Measurements from ENCODE around the gene GLRX3.

The GLRX3 gene

DNA sequence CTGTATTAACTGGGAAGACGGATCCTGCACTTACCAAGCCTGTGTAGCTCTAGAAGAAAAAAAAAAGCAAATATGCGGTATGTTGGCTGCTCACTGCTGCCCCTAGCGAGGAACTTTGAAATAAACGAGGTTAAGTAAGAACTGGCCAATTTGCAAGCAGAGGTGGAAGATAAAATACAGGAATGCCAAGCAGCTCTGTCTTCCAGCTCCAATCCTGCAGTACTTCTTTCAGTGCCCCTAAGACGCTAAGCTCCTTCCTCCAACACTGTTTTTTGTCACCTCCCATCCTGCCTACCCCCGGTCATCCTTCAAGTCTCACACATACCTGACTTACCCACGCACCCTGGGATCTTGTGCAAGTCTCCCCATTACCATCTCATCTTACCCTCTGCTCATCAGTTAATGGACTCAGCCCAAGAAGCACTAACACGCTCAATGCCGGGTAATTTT, 26.4 kb upstream of the GLRX3 start:
- TF ChIP-seq SIN3A (IDR thresholded peaks at IDR 0.05; ENCODE audit: borderline replicate concordance, insufficient read depth, low read length) (no peak), POLR2AphosphoS5 (IDR thresholded peaks at IDR 0.05; ENCODE audit: low read depth, low read length) (no peak), REST (IDR thresholded peaks at IDR 0.05; ENCODE audit: insufficient read depth in 1 of 2, low read depth in 2 of 2, low read length in 2 of 2) (no peak), FOXP2 (optimal IDR thresholded peaks at IDR 0.05; ENCODE audit: borderline replicate concordance, extremely low read depth, extremely low read length, insufficient read depth) (no peak), TAF1 (IDR thresholded peaks at IDR 0.05; ENCODE audit: borderline replicate concordance, insufficient read depth, low read length) (no peak)

- TF ChIP-seq TAF1 (IDR thresholded peaks at IDR 0.05; ENCODE audit: borderline replicate concordance, insufficient read depth, low read length) (peak; percentile 77; the same call in 1 of the 2 replicates), SIN3A (IDR thresholded peaks at IDR 0.05; ENCODE audit: borderline replicate concordance, insufficient read depth, low read length) (0 out of 2 replicates have a peak, but pooled peaks have one; percentile 7), POLR2AphosphoS5 (IDR thresholded peaks at IDR 0.05; ENCODE audit: low read depth, low read length) (peak; percentile 81), FOXP2 (optimal IDR thresholded peaks at IDR 0.05; ENCODE audit: borderline replicate concordance, extremely low read depth, extremely low read length, insufficient read depth) (no peak)
Measured at GRCh38 chr10:130110246-130111112, 25.7 kb upstream of the GLRX3 start, which contains the start of gene C10orf143. Gene C10orf143 (minus strand): TSS chr10:130110830. CDS start chr10:130110772, 58 bp downstream.

GRCh38 chr10:130111113-130111851, 24.9 kb upstream of the GLRX3 start:
- no peak for TF ChIP-seq REST (IDR thresholded peaks at IDR 0.05; ENCODE audit: insufficient read depth in 1 of 2, low read depth in 2 of 2, low read length in 2 of 2)
- peak; percentile 66; the same call in 1 of the 2 replicates for TF ChIP-seq SIN3A (IDR thresholded peaks at IDR 0.05; ENCODE audit: borderline replicate concordance, insufficient read depth, low read length)

GRCh38 chr10:130111852-130112180, 24.4 kb upstream of the GLRX3 start:
- no peak for TF ChIP-seq FOXP2 (optimal IDR thresholded peaks at IDR 0.05; ENCODE audit: borderline replicate concordance, extremely low read depth, extremely low read length, insufficient read depth)

DNA sequence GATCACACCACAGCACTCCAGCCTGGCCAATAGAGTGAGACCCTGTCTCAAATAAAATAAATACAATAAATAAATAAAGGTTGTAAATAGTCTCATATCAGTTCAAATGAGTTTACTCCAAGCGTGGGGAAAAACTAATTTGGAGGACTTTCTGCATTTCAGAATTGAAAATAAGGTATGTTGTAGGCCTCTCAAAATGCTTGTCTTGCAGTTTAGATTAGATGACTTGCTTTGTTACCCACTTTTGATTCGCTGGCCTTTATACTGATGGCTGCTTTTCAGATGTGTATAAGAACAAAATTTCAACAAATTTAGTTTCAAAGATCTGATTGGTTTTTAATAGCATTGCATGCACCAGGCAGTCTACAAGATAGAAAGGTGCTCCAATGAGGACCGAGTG, 23.4 kb upstream of the GLRX3 start:
- TF ChIP-seq SIN3A (IDR thresholded peaks at IDR 0.05; ENCODE audit: borderline replicate concordance, insufficient read depth, low read length) (no peak), FOXP2 (optimal IDR thresholded peaks at IDR 0.05; ENCODE audit: borderline replicate concordance, extremely low read depth, extremely low read length, insufficient read depth) (no peak), REST (IDR thresholded peaks at IDR 0.05; ENCODE audit: insufficient read depth in 1 of 2, low read depth in 2 of 2, low read length in 2 of 2) (no peak), POLR2AphosphoS5 (IDR thresholded peaks at IDR 0.05; ENCODE audit: low read depth, low read length) (no peak)
